ENCODE measurements around the gene IL31RA.

IL31RA gene

GRCh38 chr5:55959208-55959607, 108.1 kb downstream of the IL31RA start:
- no peak overlapping the region for H3K4me3 ChIP-seq (replicated peaks in 1 of 2; ENCODE audit: low read depth in 2 of 2, low read length in 2 of 2)
- no peak for DNase-seq (ENCODE audit: low read depth in 2 of 2)
- TF ChIP-seq CTCF (IDR thresholded peaks at IDR 0.05; ENCODE audit: low read depth, low read length), result no peak

- no peak for TF ChIP-seq CTCF (IDR thresholded peaks at IDR 0.05; ENCODE audit: low read depth, low read length)
- no peak for DNase-seq (ENCODE audit: low read depth in 2 of 2)
- no peak overlapping the region for H3K4me3 ChIP-seq (replicated peaks in 1 of 2; ENCODE audit: low read depth in 2 of 2, low read length in 2 of 2)
These were observed 109.6 kb downstream of the IL31RA start for GRCh38 chr5:55960779-55961178.

- H3K4me3 ChIP-seq (replicated peaks in 1 of 2; ENCODE audit: low read depth in 2 of 2, low read length in 2 of 2), result no peak overlapping the region
- no peak for TF ChIP-seq CTCF (IDR thresholded peaks at IDR 0.05; ENCODE audit: low read depth, low read length)
- DNase-seq (ENCODE audit: low read depth in 2 of 2), result no peak
These were observed 114.4 kb downstream of the IL31RA start for GRCh38 chr5:55965525-55965924.

GRCh38 chr5:55966284-55966683, 115.1 kb downstream of the IL31RA start:
- DNase-seq (ENCODE audit: low read depth in 2 of 2), result no peak
- no peak overlapping the region for H3K4me3 ChIP-seq (replicated peaks in 1 of 2; ENCODE audit: low read depth in 2 of 2, low read length in 2 of 2)
- no peak for TF ChIP-seq CTCF (IDR thresholded peaks at IDR 0.05; ENCODE audit: low read depth, low read length)

- TF ChIP-seq CTCF (IDR thresholded peaks at IDR 0.05; ENCODE audit: low read depth, low read length), result no peak
- peak; percentile 33 to 52 for DNase-seq (ENCODE audit: low read depth in 2 of 2)
- H3K4me3 ChIP-seq (replicated peaks in 1 of 2; ENCODE audit: low read depth in 2 of 2, low read length in 2 of 2), result no peak overlapping the region
These were observed 118.8 kb downstream of the IL31RA start for GRCh38 chr5:55969956-55970355.
